RWPE2 (cell line): ENCODE measurements around the gene SEC31B.
A peak's percentile ranks its signal among the peaks of the same experiment; 100 is the strongest.

ENCODE experiments used
- ATAC-seq: fragments of 200-7000 bp; cut with Tn5 transposase; 3 replicates; pipeline ENCODE4 v1.9.1; 2021; ENCODE audit warnings: low read depth
- DNase-seq: peaks from one replicate; pipeline ENCODE4 v3.0.0-alpha.2; 2020; ENCODE audit warnings: low spot score
- H3K27ac ChIP-seq: fragments of 450-650 bp; 2 replicates; pipeline ENCODE4 v1.5.1; 2017; ENCODE audit warnings: mild to moderate bottlenecking; ENCODE audit not compliant: poor library complexity, severe bottlenecking
- H3K27me3 ChIP-seq: fragments of 250-450 bp; sonication (Bioruptor Pico); 2 replicates; pipeline ENCODE4 v1.5.1; 2021; ENCODE audit warnings: mild to moderate bottlenecking, moderate library complexity; ENCODE audit not compliant: insufficient read depth, poor library complexity, severe bottlenecking
- H3K36me3 ChIP-seq: fragments of 250-450 bp; sonication (Bioruptor Pico); 2 replicates; pipeline ENCODE4 v1.5.1; 2020; ENCODE audit warnings: low read depth, mild to moderate bottlenecking, moderate library complexity
- H3K4me1 ChIP-seq: fragments of 250-450 bp; sonication (Bioruptor Pico); 2 replicates; pipeline ENCODE4 v1.5.1; 2021; ENCODE audit warnings: mild to moderate bottlenecking, moderate library complexity; ENCODE audit not compliant: insufficient read depth, poor library complexity, severe bottlenecking
- H3K4me3 ChIP-seq: fragments of 250-450 bp; sonication (Bioruptor Pico); 2 replicates; pipeline ENCODE4 v1.5.1; 2021; ENCODE audit warnings: mild to moderate bottlenecking, moderate library complexity; ENCODE audit not compliant: severe bottlenecking
- H3K9me3 ChIP-seq: fragments of 250-450 bp; sonication (Bioruptor Pico); 2 replicates; pipeline ENCODE4 v1.5.1; 2021; ENCODE audit warnings: mild to moderate bottlenecking, moderate library complexity; ENCODE audit not compliant: severe bottlenecking
- TF ChIP-seq, protein P1 (sequence below): fragments of 450-650 bp; IDR thresholded peaks from one replicate; pipeline ENCODE4 v1.5.1; 2017; ENCODE audit warnings: mild to moderate bottlenecking, moderate library complexity; ENCODE audit not compliant: poor library complexity, severe bottlenecking

SEC31B gene

DNA sequence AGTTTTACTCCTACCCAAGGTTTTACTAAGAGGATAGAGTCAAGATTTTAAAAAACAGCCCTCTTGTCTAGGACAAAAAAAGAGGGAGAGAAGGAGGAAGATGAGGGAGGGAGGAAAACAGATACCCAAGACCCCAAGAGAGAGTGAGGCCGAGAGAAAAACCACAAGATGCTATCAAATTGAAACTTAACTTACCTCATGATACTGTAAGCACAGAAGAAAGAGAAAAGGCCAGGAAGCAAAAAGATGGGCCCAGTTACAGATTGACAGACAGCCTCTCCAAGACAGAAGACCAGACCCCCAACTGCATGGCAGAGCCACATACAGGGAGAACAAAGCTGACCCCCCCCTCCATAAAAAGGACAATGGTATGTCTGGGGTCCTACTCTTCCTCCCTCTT lies 11.4 kb downstream of the SEC31B start:
- no peak overlapping the region for H3K4me3 ChIP-seq
- no peaks in the 10 kb centered on the region for H3K36me3 ChIP-seq
- H3K9me3 ChIP-seq: no peaks in the 10 kb centered on the region
- ATAC-seq (no peak), DNase-seq (no peak)
- H3K27me3 ChIP-seq: no peaks in the 10 kb centered on the region
- no peak overlapping the region for H3K27ac ChIP-seq
- TF ChIP-seq, protein P1, sequence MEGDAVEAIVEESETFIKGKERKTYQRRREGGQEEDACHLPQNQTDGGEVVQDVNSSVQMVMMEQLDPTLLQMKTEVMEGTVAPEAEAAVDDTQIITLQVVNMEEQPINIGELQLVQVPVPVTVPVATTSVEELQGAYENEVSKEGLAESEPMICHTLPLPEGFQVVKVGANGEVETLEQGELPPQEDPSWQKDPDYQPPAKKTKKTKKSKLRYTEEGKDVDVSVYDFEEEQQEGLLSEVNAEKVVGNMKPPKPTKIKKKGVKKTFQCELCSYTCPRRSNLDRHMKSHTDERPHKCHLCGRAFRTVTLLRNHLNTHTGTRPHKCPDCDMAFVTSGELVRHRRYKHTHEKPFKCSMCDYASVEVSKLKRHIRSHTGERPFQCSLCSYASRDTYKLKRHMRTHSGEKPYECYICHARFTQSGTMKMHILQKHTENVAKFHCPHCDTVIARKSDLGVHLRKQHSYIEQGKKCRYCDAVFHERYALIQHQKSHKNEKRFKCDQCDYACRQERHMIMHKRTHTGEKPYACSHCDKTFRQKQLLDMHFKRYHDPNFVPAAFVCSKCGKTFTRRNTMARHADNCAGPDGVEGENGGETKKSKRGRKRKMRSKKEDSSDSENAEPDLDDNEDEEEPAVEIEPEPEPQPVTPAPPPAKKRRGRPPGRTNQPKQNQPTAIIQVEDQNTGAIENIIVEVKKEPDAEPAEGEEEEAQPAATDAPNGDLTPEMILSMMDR: no peak
- no peaks in the 10 kb centered on the region for H3K4me1 ChIP-seq

DNA sequence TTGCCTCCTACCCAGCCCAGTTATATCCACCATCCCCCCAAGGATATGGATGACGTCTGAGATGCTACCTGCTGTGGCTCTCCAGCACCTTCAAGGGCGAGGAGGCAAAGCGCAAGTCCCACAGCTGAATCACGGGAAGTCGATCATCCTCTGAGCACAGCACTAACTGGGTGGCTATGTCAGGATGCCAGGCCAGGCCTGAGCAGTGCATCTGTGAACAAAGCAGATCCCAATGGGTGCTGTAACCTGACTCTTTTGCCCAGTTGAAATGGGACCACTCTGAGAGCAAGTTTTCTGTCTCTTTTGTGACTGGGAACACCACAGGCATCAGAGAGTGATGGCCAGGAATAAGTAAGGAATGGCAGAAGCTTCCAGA lies 12.3 kb downstream of the SEC31B start:
- Histone ChIP-seq H3K9me3 (no peaks in the 10 kb centered on the region), H3K27ac (no peak overlapping the region), H3K36me3 (no peaks in the 10 kb centered on the region), H3K4me3 (no peak overlapping the region), H3K4me1 (no peaks in the 10 kb centered on the region), H3K27me3 (no peaks in the 10 kb centered on the region)
- TF ChIP-seq, protein P1: no peak
- DNase-seq (no peak), ATAC-seq (no peak)

DNA sequence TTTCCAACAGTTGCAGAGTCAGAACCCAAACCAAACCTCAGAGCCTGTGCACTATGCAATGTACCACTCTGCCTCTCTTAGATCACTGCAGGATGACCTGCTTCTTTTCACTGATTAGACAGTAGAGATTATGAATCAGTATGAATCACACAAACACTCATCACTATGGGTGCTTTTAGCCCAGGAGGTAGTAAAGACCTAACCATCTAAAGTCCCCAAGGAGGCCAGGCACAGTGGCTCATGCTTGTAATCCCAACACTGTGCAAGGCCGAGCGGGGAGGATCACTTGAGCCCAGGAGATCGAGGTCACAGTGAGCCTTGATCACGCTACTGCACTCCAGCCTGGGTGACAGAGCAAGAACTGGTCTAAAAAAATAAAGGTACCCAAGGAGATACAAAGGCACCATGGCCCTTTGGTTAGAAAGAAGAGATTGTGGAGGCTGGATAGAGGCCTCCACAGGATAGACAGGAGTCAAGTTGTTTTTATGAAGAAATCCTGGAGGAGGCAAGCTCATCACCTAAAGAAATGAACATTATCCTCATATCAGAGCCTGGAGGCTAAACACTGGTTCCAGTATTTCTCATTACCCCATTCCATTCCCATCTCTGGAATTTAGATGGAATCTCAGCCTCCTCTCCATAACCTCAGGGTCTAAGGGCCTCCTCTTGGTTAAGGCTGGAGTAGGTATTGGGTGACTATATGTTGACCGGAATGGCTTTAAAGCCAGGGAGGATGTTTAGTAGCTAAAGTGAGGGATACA lies 12.9 kb downstream of the SEC31B start:
- no peak for DNase-seq

DNA sequence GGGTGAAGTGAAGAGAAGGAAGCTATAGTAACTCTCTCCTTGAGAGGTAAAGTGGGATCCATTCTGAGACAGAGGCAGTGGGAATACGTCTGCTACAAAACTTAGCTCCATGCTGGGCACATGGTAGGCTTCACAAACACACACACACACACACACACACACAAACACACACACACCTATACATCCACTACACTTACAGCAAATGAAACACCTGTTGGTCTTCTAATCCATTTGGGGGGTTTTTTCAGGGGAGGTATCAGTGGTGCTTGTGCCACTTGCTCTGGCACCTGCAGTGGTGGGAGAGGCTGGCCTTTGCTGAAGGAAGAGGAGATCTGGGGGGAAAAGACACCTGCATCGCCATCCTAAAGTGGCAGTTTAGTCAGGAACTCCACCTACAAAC lies 14.5 kb downstream of the SEC31B start:
- Histone ChIP-seq H3K27me3 (no peaks in the 10 kb centered on the region), H3K4me1 (no peaks in the 10 kb centered on the region), H3K27ac (no peak overlapping the region), H3K9me3 (no peaks in the 10 kb centered on the region), H3K36me3 (no peaks in the 10 kb centered on the region), H3K4me3 (no peak overlapping the region)
- DNase-seq (no peak), ATAC-seq (no peak)
- TF ChIP-seq, protein P1: no peak

More for the DNA sequence above, 12.9 kb downstream of the SEC31B start:
- ATAC-seq: peak; percentile 87
- no peaks in the 10 kb centered on the region for H3K36me3 ChIP-seq
- H3K4me1 ChIP-seq: no peaks in the 10 kb centered on the region
- TF ChIP-seq, protein P1: no peak
- H3K4me3 ChIP-seq: no peak overlapping the region
- no peaks in the 10 kb centered on the region for H3K27me3 ChIP-seq
- no peaks in the 10 kb centered on the region for H3K9me3 ChIP-seq
- no peak overlapping the region for H3K27ac ChIP-seq

DNA sequence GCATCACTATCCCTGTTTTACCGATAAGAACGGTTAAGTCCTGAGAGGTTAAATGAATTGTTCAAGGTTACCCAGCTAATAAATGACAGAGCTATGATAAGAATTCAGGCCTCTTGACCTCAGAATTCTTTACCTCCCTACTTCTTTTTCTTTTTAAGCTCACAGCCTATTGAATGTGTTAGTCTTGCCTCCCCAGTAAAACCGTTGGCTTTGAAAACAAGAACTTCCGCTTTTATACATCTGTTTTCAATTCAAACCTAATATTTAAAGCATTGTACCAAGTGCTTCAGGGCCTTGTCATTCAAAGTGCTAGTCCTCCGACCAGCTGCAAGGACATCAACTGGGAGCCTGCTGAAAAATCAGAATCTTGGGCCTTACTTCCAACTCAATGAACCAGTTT lies 15.6 kb downstream of the SEC31B start:
- H3K4me1 ChIP-seq: no peaks in the 10 kb centered on the region
- H3K36me3 ChIP-seq: no peaks in the 10 kb centered on the region
- ATAC-seq (no peak), DNase-seq (no peak)
- no peaks in the 10 kb centered on the region for H3K9me3 ChIP-seq
- no peaks in the 10 kb centered on the region for H3K27me3 ChIP-seq
- no peak overlapping the region for H3K27ac ChIP-seq
- TF ChIP-seq, protein P1: no peak
- no peak overlapping the region for H3K4me3 ChIP-seq
